K562 (cell line): Measurements from ENCODE around the gene SARS1. TPM values are rescaled to one million over a fixed set of nuclear protein-coding genes. Genes with fewer than 3 reads are reported as not detected.

Experiments used
- ELF4 ChIP-seq: fragments of 450-650 bp; formaldehyde crosslinking; IDR thresholded peaks from 2 replicates; pipeline ENCODE4 v1.4.0; 2022; ENCODE audit warnings: missing genetic modification characterization
- HSF4 ChIP-seq: fragments of 250-450 bp; sonication (Bioruptor Pico); IDR thresholded peaks from 2 replicates; pipeline ENCODE4 v2.1.2; 2022; ENCODE audit warnings: mild to moderate bottlenecking, moderate library complexity, borderline replicate concordance
- ILF3 ChIP-seq: fragments of 450-650 bp; IDR thresholded peaks from 2 replicates; pipeline ENCODE4 v1.6.1; 2018; ENCODE audit warnings: antibody characterized with exemption, mild to moderate bottlenecking, moderate library complexity, borderline replicate concordance
- LARP7 ChIP-seq: fragments of 450-650 bp; IDR thresholded peaks from 2 replicates; pipeline ENCODE4 v1.6.1; 2016
- NBN ChIP-seq: fragments of 450-650 bp; IDR thresholded peaks from 2 replicates; pipeline ENCODE4 v1.6.1; 2016; ENCODE audit warnings: low read depth, mild to moderate bottlenecking
- PHTF2 ChIP-seq: fragments of 250-450 bp; sonication (Bioruptor Pico); IDR thresholded peaks from 2 replicates; pipeline ENCODE4 v1.5.0; 2021; ENCODE audit warnings: mild to moderate bottlenecking
- POLR3A ChIP-seq: IDR thresholded peaks from 2 replicates; pipeline ENCODE4 v1.6.1; 2011; ENCODE audit warnings: borderline replicate concordance, mild to moderate bottlenecking, moderate library complexity; ENCODE audit not compliant: insufficient read length, insufficient read depth; ENCODE audit errors: extremely low read depth
- RBFOX2 ChIP-seq: fragments of 200-400 bp; formaldehyde crosslinking; IDR thresholded peaks from 2 replicates; pipeline ENCODE4 v1.6.1; 2017; ENCODE audit warnings: low read depth, mild to moderate bottlenecking, low read length, moderate library complexity
- TOE1 ChIP-seq, 2 experiments: fragments of 450-650 bp in 1 of 2; sonication (generic) in 1 of 2; formaldehyde crosslinking in 1 of 2; IDR thresholded peaks; 2 replicates each; pipeline versions ENCODE4 v1.7.1 to v1.8.0; 2016 to 2022; ENCODE audit warnings: borderline replicate concordance in 2 of 2, mild to moderate bottlenecking in 2 of 2, antibody characterized with exemption in 1 of 2, inconsistent platforms in 1 of 2, low read depth in 1 of 2, missing genetic modification reagents in 1 of 2, moderate library complexity in 1 of 2
- XRCC3 ChIP-seq: fragments of 450-650 bp; IDR thresholded peaks from 2 replicates; pipeline ENCODE4 v1.6.1; 2017; ENCODE audit warnings: mild to moderate bottlenecking, moderate library complexity
- XRCC4 ChIP-seq: IDR thresholded peaks from one replicate; pipeline ENCODE4 v1.6.1; 2011; ENCODE audit not compliant: insufficient read depth, insufficient read length; ENCODE audit errors: extremely low read depth
- YBX1 ChIP-seq: fragments of 450-650 bp; IDR thresholded peaks from 2 replicates; pipeline ENCODE4 v1.7.1; 2016; ENCODE audit warnings: mild to moderate bottlenecking
- ZNF224 ChIP-seq: sonication (generic); formaldehyde crosslinking; IDR thresholded peaks from 2 replicates; pipeline ENCODE4 v1.8.0; 2022; ENCODE audit warnings: mild to moderate bottlenecking, missing genetic modification reagents
- ZNF57 ChIP-seq: fragments of 450-650 bp; formaldehyde crosslinking; IDR thresholded peaks from 2 replicates; pipeline ENCODE4 v1.4.0; 2020; ENCODE audit warnings: mild to moderate bottlenecking, moderate library complexity
- ZSCAN29 ChIP-seq: fragments of 450-650 bp; IDR thresholded peaks from 2 replicates; pipeline ENCODE4 v1.6.1; 2017
- polyA plus RNA-seq, 8 experiments: library from polyadenylated mRNA; depleted of rRNA in 4 of 8; stranded (reverse) in 5 of 8; unstranded in 3 of 8; fragments of >200 nt; fragmentation: Nextera tagmentation in 2 of 8; fragmentation: Illumina TruSeq in 1 of 8; extraction: Ambion mirVana in 2 of 8; extraction: Trizol in 1 of 8; gene quantifications; 2 replicates each; pipeline versions ENCODE4 v1.2.1 to v1.2.3, GENCODE V29; 2011 to 2014; ENCODE audit warnings: inconsistent platforms in 1 of 8, missing spikeins in 1 of 8
- total RNA-seq, 7 experiments: library from RNA; depleted of rRNA in 6 of 7; stranded (reverse); fragments of >200 nt in 6 of 7; fragmentation: Illumina TruSeq in 2 of 7; extraction: Trizol in 2 of 7; gene quantifications; 2 replicates each; pipeline versions ENCODE4 v1.2.1 to v1.2.3, GENCODE V29; 2011 to 2021; ENCODE audit warnings: low replicate concordance in 1 of 7
- TF ChIP-seq, protein P1 (sequence below), 2 experiments: fragments of 450-650 bp in 1 of 2; sonication (generic) in 1 of 2; formaldehyde crosslinking in 1 of 2; IDR thresholded peaks in 1 of 2; conservative IDR thresholded peaks in 1 of 2; 2 replicates each; pipeline versions ENCODE4 v1.6.1 to v1.8.1; 2016 to 2023; ENCODE audit warnings: mild to moderate bottlenecking in 2 of 2, moderate library complexity in 2 of 2, inconsistent platforms in 1 of 2, missing genetic modification reagents in 1 of 2
- TF ChIP-seq, protein P2 (sequence below): fragments of 450-650 bp; conservative IDR thresholded peaks from 2 replicates; pipeline ENCODE4 v1.6.1; 2016; ENCODE audit warnings: missing genetic modification characterization, low read depth, mild to moderate bottlenecking, control low read depth, missing compliant biosample characterization
- TF ChIP-seq, protein P3 (sequence below): sonication (generic); formaldehyde crosslinking; IDR thresholded peaks from 2 replicates; pipeline ENCODE4 v1.9.0; 2022; ENCODE audit warnings: mild to moderate bottlenecking, missing genetic modification reagents
- TF ChIP-seq, protein P4 (sequence below): fragments of 450-650 bp; IDR thresholded peaks from 2 replicates; pipeline ENCODE4 v1.7.1; 2018; ENCODE audit warnings: mild to moderate bottlenecking, low read depth; ENCODE audit not compliant: partially characterized antibody

SARS1 gene
- total and polyA plus RNA-seq, 9 of the 15 experiments (the other 6 are each of a cell fraction or from before 2014, with no cell fraction given) = 221 to 623 (median 254) TPM

DNA sequence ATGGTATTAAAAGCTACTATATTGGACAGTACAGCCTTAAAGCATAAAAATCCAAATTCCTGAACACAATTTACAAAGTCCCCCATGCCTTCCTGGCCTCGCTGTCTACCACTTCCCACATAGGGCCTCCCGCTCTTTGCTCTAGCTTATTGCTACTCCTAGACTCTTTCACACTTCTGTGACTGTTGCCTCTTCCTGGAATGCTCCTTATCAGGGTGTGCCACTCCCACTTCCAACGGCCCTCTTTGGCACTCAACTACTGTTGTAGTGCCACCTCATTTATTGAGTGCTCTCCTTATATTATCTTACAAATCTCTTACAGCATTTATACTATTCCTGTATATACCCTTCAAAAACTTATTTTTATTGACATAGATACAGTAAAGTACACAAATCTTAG lies 4.8 kb downstream of the SARS1 start (continued):
- TF ChIP-seq, protein P1, sequence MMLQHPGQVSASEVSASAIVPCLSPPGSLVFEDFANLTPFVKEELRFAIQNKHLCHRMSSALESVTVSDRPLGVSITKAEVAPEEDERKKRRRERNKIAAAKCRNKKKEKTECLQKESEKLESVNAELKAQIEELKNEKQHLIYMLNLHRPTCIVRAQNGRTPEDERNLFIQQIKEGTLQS (IDR thresholded peaks at IDR 0.05) = no peak
- TF ChIP-seq, protein P1 (CRISPR knock-in tag; conservative IDR thresholded peaks at IDR 0.05) = no peak
- TF ChIP-seq ILF3 (no peak), ZNF57 (CRISPR knock-in tag) (no peak), ZNF224 (CRISPR knock-in tag) (no peak), YBX1 (no peak), POLR3A (no peak), RBFOX2 (0 out of 2 replicates have a peak, but pooled peaks have one; percentile 29), XRCC4 (no peak), NBN (no peak), XRCC3 (no peak), ZSCAN29 (no peak), TOE1 (IDR thresholded peaks at IDR 0.05; ENCODE audit: borderline replicate concordance) (no peak; the same call in 1 of the 2 replicates), TOE1 (CRISPR knock-in tag; IDR thresholded peaks at IDR 0.05; ENCODE audit: borderline replicate concordance, low read depth) (no peak), PHTF2 (CRISPR knock-in tag) (no peak), LARP7 (no peak), ELF4 (CRISPR knock-in tag) (no peak), HSF4 (CRISPR knock-in tag) (0 out of 2 replicates have a peak, but pooled peaks have one; percentile 29)
- TF ChIP-seq, protein P2, sequence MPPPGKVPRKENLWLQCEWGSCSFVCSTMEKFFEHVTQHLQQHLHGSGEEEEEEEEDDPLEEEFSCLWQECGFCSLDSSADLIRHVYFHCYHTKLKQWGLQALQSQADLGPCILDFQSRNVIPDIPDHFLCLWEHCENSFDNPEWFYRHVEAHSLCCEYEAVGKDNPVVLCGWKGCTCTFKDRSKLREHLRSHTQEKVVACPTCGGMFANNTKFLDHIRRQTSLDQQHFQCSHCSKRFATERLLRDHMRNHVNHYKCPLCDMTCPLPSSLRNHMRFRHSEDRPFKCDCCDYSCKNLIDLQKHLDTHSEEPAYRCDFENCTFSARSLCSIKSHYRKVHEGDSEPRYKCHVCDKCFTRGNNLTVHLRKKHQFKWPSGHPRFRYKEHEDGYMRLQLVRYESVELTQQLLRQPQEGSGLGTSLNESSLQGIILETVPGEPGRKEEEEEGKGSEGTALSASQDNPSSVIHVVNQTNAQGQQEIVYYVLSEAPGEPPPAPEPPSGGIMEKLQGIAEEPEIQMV (tag) = no peak
- TF ChIP-seq, protein P3, sequence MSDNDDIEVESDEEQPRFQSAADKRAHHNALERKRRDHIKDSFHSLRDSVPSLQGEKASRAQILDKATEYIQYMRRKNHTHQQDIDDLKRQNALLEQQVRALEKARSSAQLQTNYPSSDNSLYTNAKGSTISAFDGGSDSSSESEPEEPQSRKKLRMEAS = no peak
- TF ChIP-seq, protein P4, sequence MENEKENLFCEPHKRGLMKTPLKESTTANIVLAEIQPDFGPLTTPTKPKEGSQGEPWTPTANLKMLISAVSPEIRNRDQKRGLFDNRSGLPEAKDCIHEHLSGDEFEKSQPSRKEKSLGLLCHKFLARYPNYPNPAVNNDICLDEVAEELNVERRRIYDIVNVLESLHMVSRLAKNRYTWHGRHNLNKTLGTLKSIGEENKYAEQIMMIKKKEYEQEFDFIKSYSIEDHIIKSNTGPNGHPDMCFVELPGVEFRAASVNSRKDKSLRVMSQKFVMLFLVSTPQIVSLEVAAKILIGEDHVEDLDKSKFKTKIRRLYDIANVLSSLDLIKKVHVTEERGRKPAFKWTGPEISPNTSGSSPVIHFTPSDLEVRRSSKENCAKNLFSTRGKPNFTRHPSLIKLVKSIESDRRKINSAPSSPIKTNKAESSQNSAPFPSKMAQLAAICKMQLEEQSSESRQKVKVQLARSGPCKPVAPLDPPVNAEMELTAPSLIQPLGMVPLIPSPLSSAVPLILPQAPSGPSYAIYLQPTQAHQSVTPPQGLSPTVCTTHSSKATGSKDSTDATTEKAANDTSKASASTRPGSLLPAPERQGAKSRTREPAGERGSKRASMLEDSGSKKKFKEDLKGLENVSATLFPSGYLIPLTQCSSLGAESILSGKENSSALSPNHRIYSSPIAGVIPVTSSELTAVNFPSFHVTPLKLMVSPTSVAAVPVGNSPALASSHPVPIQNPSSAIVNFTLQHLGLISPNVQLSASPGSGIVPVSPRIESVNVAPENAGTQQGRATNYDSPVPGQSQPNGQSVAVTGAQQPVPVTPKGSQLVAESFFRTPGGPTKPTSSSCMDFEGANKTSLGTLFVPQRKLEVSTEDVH = no peak
